HG02885 (cell line): Measurements from ENCODE around the gene CCNI.
A peak's percentile ranks its signal among the peaks of the same experiment; 100 is the strongest.
"Not testable (repeated sequence)": the region's sequence is repeated elsewhere in the genome, so short reads cannot be mapped to it uniquely, and the experiment has no call there.

Source experiments
- ATAC-seq: cut with Tn5 transposase; IDR thresholded peaks from one replicate; pipeline ENCODE4 v1.9.1; 2021; ENCODE audit warnings: mild to moderate bottlenecking; ENCODE audit not compliant: unreplicated experiment, poor library complexity

The CCNI gene

DNA sequence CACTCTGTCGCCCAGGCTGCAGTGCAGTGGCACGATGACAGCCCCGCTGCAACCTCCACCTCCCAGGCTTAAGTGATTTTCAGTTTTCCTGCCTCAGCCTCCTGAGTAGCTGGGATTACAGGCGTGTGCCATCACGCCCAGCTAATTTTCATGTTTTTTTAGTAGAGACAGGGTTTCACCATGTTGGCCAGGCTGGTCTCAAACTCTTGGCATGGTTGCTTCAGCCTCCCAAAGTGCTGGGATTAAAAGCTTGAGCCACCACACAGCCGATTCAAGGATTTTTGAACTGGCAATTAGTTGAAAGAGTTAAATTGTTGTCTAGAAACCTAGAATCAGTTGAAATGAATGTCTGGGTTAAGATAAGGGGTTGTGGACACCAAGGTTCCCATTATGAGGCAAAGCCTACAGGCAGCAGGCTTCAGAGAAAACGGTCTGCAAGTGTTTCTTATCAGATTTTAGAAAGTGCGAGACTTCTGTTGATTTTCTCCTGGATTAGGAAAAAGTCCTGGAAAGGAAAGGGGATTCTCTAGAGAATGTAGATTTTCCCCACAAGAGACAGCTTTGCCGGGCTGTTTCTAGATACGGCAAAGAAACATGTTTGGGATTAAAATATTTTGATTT is 8.3 kb upstream of the CCNI start:
- no peak for ATAC-seq

DNA sequence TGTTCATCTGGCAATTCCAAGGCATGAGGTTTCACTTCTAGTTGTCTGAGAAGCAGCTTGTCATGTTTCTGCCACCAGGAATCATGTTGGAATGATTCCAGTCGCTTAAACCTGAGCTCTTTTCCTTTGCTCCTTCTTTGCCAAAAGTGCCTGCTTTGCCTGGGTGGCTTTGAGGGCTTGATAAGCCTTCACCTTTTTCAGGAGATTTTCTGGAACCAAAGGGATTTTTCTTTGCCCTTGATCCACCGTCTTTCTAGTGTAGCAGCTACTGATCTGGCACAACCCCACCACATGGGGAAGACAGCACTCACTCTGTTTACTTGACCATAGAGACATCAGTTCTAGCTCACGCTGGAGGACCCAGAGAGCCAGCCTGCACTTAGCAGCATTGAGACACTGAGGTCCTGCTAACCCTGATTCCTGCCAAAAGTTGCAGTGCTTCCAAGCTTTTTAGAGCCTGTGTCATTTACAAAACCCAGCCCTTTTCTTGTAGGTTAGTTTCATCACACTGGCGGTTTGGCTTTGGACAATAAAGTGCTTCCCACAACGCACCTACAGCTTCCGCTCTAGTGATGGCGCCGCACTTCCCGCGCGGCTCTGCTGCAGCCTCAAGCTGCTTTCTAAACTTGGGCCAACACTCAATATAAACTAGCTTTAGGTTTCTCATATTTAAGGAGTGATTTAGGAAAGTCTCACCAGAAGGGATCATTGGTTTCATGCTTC is 7.3 kb upstream of the CCNI start:
- no peak for ATAC-seq

DNA sequence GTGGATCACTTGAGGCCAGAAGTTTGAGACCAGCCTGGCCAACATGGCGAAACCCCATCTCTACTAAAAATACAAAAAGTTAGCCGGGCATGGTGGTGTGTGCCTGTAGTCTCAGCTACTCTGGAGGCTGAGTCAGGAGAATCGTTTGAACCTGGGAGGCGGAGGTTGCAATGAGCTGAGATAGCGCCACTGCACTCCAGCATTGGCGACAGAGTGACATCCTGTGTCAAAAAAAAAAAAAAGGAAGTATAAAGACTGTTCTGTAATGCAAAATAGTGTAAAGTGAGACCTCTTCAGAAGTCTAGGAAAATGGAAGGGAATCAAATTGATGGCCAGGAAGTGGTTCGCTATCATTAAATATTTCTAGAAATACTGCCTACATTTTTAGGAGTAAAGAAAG is 5.0 kb upstream of the CCNI start:
- ATAC-seq, result not testable (repeated sequence)

GRCh38 chr4:77079281-77079680 is 3.5 kb upstream of the CCNI start:
- no peak for ATAC-seq

DNA sequence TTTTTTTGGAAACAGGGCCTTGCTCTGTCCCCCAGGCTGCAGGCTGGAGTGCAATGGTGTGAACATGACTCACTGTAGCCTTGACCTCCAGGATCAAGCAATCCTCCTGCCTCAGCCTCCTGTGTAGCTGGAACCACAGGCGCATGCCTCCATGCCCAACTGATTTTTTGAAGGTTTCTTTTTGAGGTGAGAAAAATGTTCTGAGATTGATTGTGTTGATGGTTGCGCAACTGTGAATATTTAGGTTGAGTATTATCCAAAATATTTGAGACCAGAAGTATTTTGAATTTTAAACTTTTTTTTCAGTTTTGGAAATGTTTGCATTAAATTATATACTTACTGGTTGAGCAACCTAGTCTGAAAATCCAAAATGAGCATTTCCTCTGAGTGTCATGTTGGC is 2.6 kb upstream of the CCNI start:
- ATAC-seq, result no peak

DNA sequence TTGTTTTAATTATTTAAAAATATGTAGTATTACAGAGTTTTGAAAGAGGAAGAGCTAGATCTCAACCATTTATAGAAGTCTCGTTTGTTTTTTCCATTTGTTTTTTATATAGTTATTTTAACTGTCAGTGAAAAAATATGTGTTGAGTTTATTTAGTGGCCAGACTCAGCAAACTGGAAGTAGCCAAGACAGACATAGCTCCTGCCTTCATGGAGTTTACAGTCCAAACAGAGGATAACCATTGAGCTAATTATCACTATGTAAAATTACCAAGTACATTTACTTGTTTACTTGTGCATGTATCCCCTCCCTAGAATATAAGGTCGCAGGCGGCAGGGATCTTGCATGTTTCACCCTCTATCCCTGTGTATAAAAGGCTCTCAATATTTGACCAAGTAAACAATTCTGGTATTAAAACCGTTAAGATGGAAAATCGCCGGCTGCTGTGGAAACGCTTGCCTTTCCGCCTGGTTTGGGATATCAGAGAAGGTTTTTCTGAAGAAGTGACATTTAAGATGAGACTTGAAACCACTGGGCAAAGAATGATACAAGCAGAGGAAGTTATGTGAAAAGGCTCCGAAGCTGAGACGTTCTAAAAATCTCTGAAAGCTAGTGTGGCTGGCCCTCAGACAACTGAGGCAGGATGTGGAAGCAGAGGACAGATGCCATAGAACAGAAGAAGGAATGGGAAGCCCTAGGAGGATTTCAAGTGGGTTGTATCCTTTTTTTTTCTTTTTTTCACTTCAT is 1.3 kb upstream of the CCNI start:
- no peak for ATAC-seq

DNA sequence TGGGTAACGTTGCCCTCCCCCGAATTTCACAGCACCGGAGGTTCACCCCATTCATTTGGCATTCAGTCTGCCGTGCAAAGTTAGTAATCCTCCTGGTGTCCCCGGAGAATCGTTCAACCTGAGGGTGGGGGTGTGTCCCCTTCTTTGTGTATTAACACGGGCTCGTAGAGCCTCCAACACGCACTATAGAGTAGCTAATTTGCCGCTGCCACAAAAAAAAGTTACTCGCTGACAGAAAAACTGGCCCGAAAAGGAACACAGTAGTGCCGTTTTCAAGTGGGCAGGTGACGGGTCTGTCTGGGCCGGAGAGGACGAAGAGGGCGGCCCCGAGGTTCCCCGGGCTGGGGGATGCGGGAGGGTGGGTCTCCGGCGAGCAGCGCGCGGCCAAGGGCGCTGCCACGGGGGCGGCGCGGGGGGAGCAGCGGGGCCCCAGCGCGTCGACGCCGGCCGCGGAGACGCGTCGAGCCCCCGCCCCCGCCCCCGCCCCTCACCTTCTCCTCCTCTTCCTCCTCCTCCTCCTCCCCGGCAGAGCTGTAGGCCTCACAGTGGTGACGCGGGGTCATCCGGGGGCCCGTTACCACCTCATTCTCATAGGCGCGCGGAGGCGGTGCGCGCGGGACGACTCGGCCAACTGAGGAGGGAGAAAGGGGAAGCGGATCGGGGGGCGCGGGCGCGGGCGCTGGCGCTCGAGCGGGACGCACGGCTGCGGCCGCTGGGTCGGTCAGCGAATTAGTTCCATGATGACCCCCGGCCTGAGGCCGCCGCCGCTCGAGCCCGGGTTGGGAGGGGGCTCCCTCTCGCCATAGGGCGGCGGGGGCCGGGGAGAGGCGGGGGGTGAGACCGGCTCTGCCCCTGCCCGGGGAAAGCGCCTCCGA is 571 bp downstream of the CCNI start:
- ATAC-seq, result peak; percentile 64

GRCh38 chr4:77074381-77074831 is 1.4 kb downstream of the CCNI start:
- no peak for ATAC-seq

DNA sequence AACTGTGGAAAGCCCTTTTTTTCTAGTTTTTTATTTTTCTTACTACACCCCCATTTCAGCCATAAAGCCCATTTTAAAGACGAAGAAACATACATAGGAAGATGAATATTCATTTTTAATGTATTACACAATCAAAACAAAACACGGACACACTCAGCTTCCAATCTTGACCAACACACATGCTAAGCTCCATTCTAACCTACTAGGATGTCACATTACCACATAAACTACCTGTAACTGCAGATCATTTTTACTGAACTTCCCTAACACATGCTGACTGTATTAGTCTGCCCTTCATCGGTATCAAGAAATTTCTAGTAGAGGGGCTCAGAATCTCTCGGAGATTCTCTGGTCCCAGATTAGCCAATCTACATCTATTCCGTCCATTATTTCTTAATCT is 1.8 kb downstream of the CCNI start:
- no peak for ATAC-seq

DNA sequence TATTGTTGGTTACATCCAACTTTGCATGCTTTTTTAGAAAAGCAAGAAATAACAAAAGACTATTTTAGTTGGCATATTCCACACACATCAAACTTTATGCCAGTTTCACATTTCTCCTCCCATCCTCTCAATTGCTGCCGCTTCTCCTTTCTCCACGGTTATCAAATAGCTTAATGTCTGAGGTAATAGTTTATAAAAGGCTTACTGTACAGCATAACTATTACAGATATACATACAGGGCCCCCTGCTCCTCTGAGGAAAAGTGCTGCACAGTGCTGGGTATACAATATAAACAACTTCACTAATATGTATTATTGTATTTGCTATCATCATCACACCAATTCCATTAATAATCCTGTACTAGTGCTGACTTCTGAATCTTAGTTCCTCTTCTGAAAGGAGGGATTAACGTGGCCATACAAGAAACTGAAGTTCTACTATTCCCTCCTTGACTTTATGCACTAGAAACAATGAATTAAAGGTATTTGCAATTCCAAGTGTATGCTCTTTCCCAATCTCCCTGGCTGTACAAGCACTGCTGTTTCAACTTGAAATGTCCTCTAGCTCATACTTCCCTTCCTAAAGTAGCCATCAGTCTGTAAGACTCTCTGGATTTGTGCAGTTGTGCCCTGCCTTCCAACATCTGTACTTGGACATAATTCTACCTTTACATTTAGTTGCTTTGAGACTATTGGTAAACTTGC is 2.5 kb downstream of the CCNI start:
- no peak for ATAC-seq

DNA sequence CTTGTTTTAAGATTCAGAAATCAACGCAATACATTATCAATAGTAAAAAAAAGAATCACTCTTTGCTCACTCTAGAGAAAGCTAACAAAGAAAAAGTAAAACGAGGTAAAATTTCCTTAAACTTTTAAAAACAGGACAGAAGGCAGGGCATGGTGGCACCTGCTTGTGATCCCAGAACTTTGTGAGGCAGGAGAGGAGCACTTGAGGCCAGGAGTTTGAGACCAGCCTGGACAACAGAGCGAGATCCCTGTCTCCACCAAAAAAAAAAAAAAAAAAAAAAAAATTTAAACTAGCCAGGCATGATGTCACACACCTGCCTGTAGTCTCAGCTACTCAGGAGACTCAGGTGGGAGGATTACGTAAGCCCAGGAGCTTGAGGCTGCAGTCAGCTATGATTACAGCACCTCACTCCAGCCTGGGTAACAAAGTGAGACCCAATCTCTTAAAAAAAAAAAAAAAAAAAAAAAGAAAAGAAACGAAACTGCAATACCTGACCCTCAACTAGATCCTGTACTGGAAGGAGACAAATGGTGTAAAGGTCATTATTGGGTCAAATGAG is 3.5 kb downstream of the CCNI start:
- ATAC-seq, result peak; percentile 21

DNA sequence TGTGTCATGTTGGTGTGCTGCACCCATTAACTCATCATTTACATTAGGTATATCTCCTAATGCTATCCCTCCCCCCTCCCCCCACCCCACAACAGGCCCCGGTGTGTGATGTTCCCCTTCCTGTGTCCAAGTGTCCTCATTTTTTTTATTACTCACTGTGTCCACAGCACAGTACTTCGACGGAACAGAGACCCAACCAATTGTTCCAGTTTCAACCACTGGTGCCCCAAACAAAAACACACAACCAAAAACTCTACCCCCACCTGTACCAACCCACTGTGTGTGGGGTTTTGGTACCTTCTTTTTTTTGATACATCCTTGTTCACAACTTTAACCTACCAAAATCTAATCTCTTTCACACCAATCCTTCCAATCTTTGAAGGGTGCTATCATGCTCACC is 6.3 kb downstream of the CCNI start:
- not testable (repeated sequence) for ATAC-seq

- ATAC-seq, result no peak
Observed at GRCh38 chr4:77065382-77065781, 10.4 kb downstream of the CCNI start.

- ATAC-seq, result no peak
Observed at GRCh38 chr4:77062856-77063255, 12.9 kb downstream of the CCNI start.

DNA sequence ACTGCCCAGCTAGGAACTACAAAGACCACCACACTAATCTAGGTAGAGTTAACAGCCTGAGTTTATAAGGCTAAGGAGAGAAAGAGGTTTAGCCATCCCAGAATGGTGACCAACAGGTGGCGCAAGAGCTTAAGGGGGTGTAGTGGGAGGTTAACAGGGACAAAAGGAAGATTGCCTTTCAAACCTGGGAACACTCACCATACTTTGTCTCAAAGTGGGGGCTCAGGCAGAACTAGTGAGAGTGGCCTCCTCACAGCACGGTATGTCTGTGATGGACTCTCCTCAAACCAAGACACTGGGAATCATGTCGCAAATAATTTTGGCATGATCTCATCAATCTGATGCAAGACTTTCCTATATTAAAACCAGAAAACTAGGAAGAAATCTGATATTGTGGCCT is 23.4 kb downstream of the CCNI start:
- ATAC-seq, result peak; percentile 47

- no peak for ATAC-seq
Observed at GRCh38 chr4:77050962-77051361, 24.8 kb downstream of the CCNI start.

- peak; percentile 47 for ATAC-seq
Observed at GRCh38 chr4:77047037-77047436, 28.8 kb downstream of the CCNI start.

GRCh38 chr4:77045490-77045889 is 30.3 kb downstream of the CCNI start:
- no peak for ATAC-seq

DNA sequence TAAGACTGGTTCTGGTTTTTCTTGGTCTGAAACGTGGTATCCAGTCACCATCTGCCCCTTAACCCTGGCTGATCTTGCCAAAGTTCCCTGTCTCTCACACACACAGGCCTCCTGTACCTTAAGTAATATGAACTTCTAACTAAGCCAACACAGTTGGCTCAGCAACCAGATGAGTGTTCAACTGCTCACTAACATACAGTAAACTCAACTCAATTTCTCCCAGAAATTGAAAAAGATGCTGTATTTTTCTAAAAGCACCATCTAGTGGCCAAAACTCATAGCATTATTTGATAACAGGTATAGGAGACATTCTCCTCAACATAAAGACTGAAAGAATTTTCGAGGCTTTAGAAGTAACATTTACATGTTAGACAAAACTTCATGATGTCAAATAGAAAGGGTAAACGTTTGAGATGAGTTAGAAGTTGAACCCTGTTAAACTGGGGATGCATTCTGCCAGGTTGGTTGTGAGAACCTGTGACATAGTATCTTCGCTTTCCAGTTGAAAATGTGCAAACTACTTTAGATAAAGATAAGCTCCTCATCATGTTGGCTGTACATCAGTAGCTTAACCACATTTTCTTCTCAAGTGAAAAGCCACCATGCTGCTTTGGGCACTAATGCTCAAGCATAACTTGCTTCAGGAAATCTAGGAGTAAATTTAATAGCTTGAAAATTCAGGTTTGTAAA is 31.2 kb downstream of the CCNI start:
- no peak for ATAC-seq
